GM21737 (cell line): ENCODE measurements around the gene TLL2.

ENCODE experiments used
- ATAC-seq: cut with Tn5 transposase; IDR thresholded peaks from one replicate; pipeline ENCODE4 v1.9.1; 2021; ENCODE audit warnings: mild to moderate bottlenecking, moderate library complexity; ENCODE audit not compliant: unreplicated experiment

Gene TLL2

GRCh38 chr10:96402417-96403305 lies 111.1 kb downstream of the TLL2 start:
- ATAC-seq = no peak

GRCh38 chr10:96401036-96401435 lies 112.7 kb downstream of the TLL2 start:
- no peak for ATAC-seq

GRCh38 chr10:96400465-96400864 lies 113.3 kb downstream of the TLL2 start:
- ATAC-seq = no peak

GRCh38 chr10:96397902-96398301 lies 115.8 kb downstream of the TLL2 start:
- ATAC-seq = no peak

DNA sequence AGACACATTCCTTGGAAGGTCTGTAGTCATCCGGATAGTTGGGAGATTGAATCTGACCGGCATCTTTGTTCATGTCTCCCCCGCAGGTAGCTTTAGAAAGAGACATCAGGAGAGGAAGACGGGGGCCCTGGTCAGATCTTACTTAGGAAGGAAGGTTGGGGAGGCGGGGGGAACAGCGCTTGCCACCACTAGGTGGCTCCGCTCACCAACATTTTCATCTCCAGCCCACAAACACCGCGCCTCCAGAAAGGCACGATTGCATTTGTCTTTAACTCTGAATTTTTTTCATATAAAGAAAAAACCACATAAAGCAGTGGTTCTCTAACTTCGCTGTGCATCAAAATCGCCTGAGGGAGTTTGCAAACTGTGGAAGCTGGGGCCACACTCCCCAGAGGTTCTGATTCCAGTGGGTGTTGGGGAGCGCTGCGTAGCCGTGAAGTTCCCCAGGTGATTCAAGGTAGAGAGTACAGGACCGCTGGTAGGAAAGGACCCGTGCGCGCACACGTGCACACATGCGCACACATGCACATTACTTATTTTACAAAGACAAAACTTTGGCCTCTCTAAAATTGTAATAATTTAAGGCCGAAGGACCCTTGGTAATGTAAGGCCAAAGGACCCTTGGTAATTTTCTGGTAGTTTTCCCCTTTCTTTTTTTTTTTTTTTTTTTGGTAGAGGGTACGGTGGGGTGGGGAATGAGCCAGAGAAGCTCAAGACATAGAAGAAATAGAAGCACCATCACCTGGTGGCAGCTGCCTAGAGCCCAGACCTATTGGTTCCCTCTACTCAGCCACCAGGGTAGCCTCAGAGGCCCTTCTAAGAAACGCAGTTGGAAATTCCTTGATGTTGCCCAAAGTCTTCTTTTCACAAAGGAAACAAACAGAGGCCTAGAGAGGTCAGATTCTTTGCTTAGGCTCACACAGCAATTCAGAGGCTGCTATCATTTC lies 117.5 kb downstream of the TLL2 start:
- no peak for ATAC-seq

DNA sequence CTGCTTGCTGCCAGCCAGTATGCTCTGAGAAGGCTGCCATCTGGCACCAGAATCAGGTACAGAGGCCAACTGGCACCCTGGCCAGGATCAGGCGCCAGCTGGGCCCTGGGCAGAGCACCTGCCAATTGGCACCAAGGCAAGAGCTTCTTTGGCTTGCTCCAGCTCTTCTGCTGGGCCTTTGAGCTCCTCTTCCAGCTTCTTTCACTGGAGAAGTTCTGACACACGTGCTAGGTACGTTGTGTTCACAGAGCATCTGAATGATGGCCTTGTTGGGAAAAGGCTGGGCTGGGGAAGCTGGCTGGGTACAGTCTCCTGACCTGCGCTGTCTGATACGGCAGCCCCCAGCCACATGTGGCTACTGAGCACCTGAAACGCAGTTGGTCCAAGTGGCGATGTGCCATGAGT lies 123.3 kb downstream of the TLL2 start:
- ATAC-seq = no peak

DNA sequence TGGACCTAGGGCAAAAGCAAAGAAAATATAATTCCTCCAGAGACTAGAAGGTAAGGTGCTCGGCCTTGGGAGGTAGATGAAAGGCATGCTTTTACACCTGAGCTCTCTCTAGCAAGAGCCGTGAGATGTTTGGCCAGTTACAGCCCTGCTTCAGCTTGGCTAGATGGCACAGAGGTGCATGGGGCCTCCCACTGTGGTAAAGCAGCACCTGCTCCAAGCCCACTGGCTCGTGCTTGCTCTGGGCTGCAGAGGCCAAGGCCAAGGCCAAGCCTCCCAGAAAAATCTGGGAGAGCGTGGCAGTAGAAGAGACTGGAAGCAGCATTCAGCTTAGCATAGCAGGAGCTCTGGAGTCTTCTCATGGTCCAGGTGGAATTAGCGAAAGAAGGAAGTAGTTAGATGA lies 123.9 kb downstream of the TLL2 start:
- no peak for ATAC-seq

- no peak for ATAC-seq
Measured at GRCh38 chr10:96387601-96388000, 126.1 kb downstream of the TLL2 start.

GRCh38 chr10:96387161-96387560 lies 126.6 kb downstream of the TLL2 start:
- no peak for ATAC-seq

GRCh38 chr10:96384506-96384905 lies 129.2 kb downstream of the TLL2 start:
- no peak for ATAC-seq

GRCh38 chr10:96380821-96381220 lies 132.9 kb downstream of the TLL2 start:
- ATAC-seq = no peak

DNA sequence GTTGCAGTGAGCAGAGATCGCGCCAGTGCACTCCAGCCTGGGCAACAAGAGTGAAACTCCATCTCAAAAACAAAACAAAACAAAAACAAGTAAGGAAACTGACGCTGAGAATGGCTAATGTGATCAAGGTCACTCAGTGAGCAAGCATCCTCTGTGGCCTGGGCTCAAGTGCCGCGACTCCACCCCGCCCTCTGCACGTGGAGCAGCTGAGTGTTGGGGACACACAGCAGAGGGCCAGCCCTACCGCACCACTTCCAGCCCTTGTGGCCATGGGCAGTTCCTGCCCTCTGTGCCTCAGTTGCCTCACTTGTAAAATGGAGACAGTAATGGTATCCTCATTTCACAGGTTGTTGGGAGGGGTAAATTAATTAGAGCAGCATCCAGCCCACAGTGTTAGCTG lies 134.0 kb downstream of the TLL2 start:
- ATAC-seq = no peak

DNA sequence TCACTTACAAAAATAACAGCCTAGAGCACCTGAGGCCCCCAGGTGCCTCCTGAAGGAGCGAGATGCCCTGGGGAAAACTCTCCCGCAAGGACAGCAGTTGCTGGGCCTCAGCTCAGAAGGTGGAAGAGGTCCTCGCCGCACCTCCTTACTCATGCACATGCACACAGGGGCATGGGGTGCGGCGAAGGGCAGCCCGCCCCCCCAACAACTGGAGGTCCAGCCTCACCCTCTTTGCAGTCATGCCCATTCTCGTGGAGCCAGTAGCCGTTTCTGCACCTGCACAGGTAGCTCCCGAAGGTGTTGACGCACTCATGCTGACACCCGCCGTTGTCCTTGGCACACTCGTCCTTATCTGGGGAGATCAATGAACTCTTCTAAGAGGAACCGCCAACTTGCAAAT lies 135.0 kb downstream of the TLL2 start:
- no peak for ATAC-seq

DNA sequence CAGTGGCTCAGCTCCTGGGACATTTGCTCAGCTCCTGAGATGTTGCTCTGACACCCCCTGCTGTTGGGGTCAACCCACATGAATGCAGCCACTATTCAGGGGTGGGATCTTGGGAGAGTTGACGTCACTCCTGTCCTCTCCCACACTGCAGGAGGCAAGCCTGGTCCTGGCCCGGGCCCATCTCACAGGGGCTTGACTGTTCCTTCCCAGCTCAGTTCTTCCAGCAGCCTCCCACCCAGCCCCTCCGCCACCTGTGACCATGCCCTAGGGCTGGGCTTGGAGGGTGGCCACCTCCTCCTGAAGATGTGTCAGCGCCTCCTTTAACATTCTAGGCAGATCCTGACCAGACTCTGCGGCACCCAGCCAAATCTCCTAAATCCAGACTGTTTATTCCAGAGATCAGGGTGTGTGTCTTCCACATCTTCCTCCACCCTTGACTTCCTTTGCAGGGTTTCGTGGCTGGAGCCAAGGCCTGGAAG lies 135.9 kb downstream of the TLL2 start:
- no peak for ATAC-seq

DNA sequence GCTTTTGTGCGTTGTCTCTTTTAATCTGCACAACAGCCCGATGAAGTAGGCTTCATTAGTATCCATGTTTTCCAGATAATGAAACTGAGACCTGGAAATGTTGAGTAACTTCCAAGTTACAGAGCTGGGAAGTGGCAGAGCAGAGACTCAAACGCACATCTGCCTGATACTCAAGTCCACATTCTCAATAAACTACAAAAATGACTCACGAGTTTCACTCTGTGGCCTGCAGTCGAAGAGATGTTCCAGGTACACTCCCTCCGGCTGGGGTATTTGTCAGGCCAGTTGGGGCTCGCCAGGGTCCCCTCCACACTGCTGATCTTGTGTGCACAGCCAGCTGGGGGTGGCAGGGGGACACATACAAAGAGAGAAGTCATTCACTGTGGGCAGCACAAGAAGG lies 137.2 kb downstream of the TLL2 start:
- no peak for ATAC-seq

GRCh38 chr10:96374985-96375830 lies 138.5 kb downstream of the TLL2 start:
- peak; percentile 86 for ATAC-seq

GRCh38 chr10:96374639-96374984 lies 139.1 kb downstream of the TLL2 start:
- ATAC-seq = no peak

DNA sequence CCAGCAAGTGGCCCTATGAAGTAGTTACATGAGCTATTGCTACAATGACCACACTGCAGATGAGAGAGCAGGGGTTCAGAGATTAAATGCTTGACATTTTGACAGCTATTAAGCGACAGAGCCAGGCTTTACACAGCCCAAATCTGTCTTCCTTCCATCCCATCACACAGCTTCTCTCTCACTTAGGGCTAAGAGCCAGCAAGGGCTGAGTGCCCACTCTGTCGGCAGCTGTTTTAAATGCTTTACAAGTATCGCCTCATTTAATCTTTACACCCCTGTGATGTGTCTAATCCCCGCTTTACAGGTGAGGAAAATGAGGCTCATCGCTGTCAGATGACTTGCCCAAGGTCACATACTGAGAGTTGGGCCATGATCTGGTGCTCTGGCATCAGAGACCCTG lies 139.7 kb downstream of the TLL2 start:
- ATAC-seq = no peak

DNA sequence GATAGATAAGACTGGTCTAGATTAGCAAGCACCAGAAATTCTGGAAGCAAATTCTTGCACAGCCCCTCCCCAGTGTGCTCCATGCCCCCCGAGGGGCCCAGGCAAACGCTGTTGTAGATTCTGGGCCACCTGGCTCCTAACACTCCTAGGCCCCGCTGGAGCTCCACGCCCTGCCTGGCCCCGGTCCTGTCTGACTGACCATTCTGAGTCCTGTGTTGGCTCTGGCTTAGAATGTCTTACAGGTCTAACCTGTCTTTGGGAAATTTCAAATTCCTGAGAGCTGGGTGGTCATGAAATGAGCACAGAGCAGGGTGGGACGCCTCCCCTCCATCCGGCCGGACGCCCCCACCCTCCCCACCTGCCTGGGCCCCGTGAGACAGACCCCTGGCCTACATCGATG lies 142.4 kb downstream of the TLL2 start:
- no peak for ATAC-seq

DNA sequence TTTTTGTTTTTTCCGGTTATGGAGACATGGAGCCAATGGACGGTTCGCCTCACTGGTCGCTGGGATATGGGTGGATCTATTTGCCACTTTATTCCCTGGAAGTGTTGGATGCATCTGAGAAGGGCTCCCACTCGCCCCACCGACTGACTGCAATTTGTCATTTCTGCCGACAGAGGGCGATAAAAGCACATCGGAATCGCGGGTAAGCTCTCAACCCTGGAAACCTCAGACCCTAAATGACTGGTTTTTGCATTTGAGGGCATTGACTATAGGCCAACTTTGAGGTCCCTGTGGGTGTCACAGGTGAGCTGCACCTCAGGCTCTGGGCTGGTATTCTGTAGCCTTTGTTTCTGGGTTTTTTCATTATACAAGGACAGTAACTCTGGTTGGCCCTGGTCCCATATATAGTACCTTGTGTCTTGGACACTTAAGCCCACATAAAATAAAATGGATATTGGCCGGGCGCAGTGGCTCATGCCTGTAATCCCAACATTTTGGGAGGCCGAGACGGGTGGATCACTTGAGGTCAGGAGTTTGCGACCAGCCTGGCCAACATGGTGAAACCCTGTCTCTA lies 143.1 kb downstream of the TLL2 start:
- ATAC-seq = no peak
